KMS-11 (cell line): ENCODE results near the gene ID3.

Experiments
- H2AFZ ChIP-seq: fragments of 200-600 bp; sonication (generic); 2 replicates; pipeline ENCODE4 v1.6.1; 2016; ENCODE audit warnings: antibody characterized with exemption, mixed run types, low read depth
- H3K27ac ChIP-seq: fragments of 200-600 bp; sonication (generic); 2 replicates; pipeline ENCODE4 v1.6.1; 2016; ENCODE audit warnings: mild to moderate bottlenecking, mixed run types
- H3K27me3 ChIP-seq: fragments of 200-600 bp; sonication (generic); 2 replicates; pipeline ENCODE4 v1.6.1; 2017; ENCODE audit warnings: mild to moderate bottlenecking, low read depth, mixed run types, moderate library complexity; ENCODE audit not compliant: insufficient read depth
- H3K36me3 ChIP-seq: fragments of 200-600 bp; sonication (generic); 2 replicates; pipeline ENCODE4 v1.6.1; 2017; ENCODE audit warnings: mild to moderate bottlenecking, mixed run types; ENCODE audit not compliant: insufficient read depth
- H3K4me1 ChIP-seq: fragments of 200-600 bp; sonication (generic); 2 replicates; pipeline ENCODE4 v1.6.1; 2016; ENCODE audit warnings: mild to moderate bottlenecking, low read depth, mixed run types; ENCODE audit not compliant: poor library complexity, severe bottlenecking
- H3K4me2 ChIP-seq: fragments of 200-600 bp; sonication (generic); 2 replicates; pipeline ENCODE4 v1.7.0; 2016; ENCODE audit warnings: mild to moderate bottlenecking, mixed run types
- H3K4me3 ChIP-seq: fragments of 200-600 bp; sonication (generic); IDR thresholded peaks from 2 replicates; pipeline ENCODE4 v1.6.1; 2017; ENCODE audit warnings: low read depth, low read length, mixed read lengths; ENCODE audit not compliant: insufficient read depth
- H3K79me2 ChIP-seq: fragments of 200-600 bp; sonication (generic); 2 replicates; pipeline ENCODE4 v1.6.1; 2016; ENCODE audit warnings: low read depth, mixed run types; ENCODE audit not compliant: insufficient read depth
- H3K9ac ChIP-seq: fragments of 200-600 bp; sonication (generic); 2 replicates; pipeline ENCODE4 v1.6.1; 2016; ENCODE audit warnings: mild to moderate bottlenecking, mixed run types
- H4K20me1 ChIP-seq: fragments of 200-600 bp; sonication (generic); 2 replicates; pipeline ENCODE4 v1.6.1; 2016; ENCODE audit warnings: mild to moderate bottlenecking, mixed run types; ENCODE audit not compliant: insufficient read depth
- CTCF ChIP-seq: fragments of 200-600 bp; sonication (generic); conservative IDR thresholded peaks from 2 replicates; pipeline ENCODE4 v1.6.1; 2017; ENCODE audit warnings: low read depth, mild to moderate bottlenecking, antibody characterized with exemption, low read length, moderate library complexity, mixed read lengths

ID3 gene

GRCh38 chr1:23557471-23558124 lies 1.7 kb downstream of the ID3 start:
- H3K27me3 ChIP-seq, result peaks cover 4% of the 10 kb centered on the region; the same call in 1 of the 2 replicates
- no peak overlapping the region for H3K27ac ChIP-seq
- TF ChIP-seq CTCF, result no peak
- no peak overlapping the region; the same call in 1 of the 2 replicates for H3K4me2 ChIP-seq
- peaks cover 35% of the 10 kb centered on the region for H3K4me1 ChIP-seq
- H2AFZ ChIP-seq, result no peak overlapping the region
- H3K79me2 ChIP-seq, result no peaks in the 10 kb centered on the region; the same call in 1 of the 2 replicates
- no peaks in the 10 kb centered on the region for H4K20me1 ChIP-seq
- H3K36me3 ChIP-seq, result no peaks in the 10 kb centered on the region
- no peak overlapping the region for H3K4me3 ChIP-seq
- H3K9ac ChIP-seq, result no peak overlapping the region

GRCh38 chr1:23556635-23557470 lies 2.4 kb downstream of the ID3 start:
- Histone ChIP-seq H4K20me1 (no peaks in the 10 kb centered on the region), H3K79me2 (no peaks in the 10 kb centered on the region; the same call in 1 of the 2 replicates), H2AFZ (no peak overlapping the region), H3K9ac (no peak overlapping the region), H3K27me3 (peaks cover 4% of the 10 kb centered on the region; the same call in 1 of the 2 replicates), H3K4me2 (no peak overlapping the region), H3K36me3 (no peaks in the 10 kb centered on the region), H3K4me3 (no peak overlapping the region), H3K4me1 (peaks cover 34% of the 10 kb centered on the region), H3K27ac (no peak overlapping the region)
- TF ChIP-seq CTCF, result no peak

- TF ChIP-seq CTCF, result no peak
- H3K79me2 ChIP-seq, result no peaks in the 10 kb centered on the region; the same call in 1 of the 2 replicates
- H2AFZ ChIP-seq, result no peak overlapping the region
- H3K27ac ChIP-seq, result no peak overlapping the region
- H3K36me3 ChIP-seq, result no peaks in the 10 kb centered on the region
- H3K9ac ChIP-seq, result no peak overlapping the region
- H4K20me1 ChIP-seq, result no peaks in the 10 kb centered on the region
- peaks cover 37% of the 10 kb centered on the region for H3K4me1 ChIP-seq
- no peaks in the 10 kb centered on the region; the same call in 1 of the 2 replicates for H3K27me3 ChIP-seq
- H3K4me2 ChIP-seq, result no peak overlapping the region; the same call in 1 of the 2 replicates
- no peak overlapping the region for H3K4me3 ChIP-seq
These were observed 3.2 kb downstream of the ID3 start for GRCh38 chr1:23555986-23556634.

GRCh38 chr1:23555270-23555985 lies 3.9 kb downstream of the ID3 start:
- Histone ChIP-seq H2AFZ (peak overlapping the region; percentile 70), H4K20me1 (no peaks in the 10 kb centered on the region), H3K4me2 (peak overlapping the region; percentile 47), H3K79me2 (no peaks in the 10 kb centered on the region; the same call in 1 of the 2 replicates), H3K36me3 (no peaks in the 10 kb centered on the region), H3K9ac (peak overlapping the region; percentile 30; the same call in 1 of the 2 replicates), H3K27me3 (no peaks in the 10 kb centered on the region; the same call in 1 of the 2 replicates), H3K4me3 (no peak overlapping the region), H3K4me1 (peaks cover 36% of the 10 kb centered on the region), H3K27ac (no peak overlapping the region)
- TF ChIP-seq CTCF, result no peak
